Erythroblast (primary cell): ENCODE measurements around the gene ANTXR2.

Experiments
- GATA1 ChIP-seq: IDR thresholded peaks from 2 replicates; pipeline ENCODE4 v1.6.1; 2011; ENCODE audit warnings: low read depth, mild to moderate bottlenecking, control low read depth, low read length, moderate library complexity
- POLR2A ChIP-seq: IDR thresholded peaks from 2 replicates; pipeline ENCODE4 v1.6.1; 2011; ENCODE audit warnings: mild to moderate bottlenecking, low read length

DNA sequence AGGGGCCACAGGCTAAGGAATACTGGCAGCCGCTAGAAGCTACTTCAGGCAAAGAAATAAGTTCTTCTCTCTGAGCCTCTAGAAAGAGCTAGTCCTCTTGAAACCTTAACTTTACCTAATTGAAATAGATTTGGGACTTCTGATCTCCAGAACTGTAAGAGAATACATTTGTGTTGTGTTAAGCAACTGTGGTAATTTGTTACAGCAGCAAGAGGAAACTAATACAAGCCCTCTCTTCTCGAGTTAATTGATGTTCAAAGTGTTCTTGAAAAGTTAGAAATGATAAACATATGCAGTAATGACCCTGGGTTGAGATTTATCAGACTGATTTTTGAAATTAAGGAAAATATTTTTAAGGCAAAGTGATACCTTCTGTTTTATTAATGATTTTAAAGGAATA is 172.8 kb downstream of the ANTXR2 start:
- TF ChIP-seq POLR2A (no peak), GATA1 (no peak)
